GM19328 (cell line): Measurements from ENCODE around the gene LMBR1.
"Not testable (repeated sequence)": the region's sequence is repeated elsewhere in the genome, so short reads cannot be mapped to it uniquely, and the experiment has no call there.

ENCODE experiments used
- ATAC-seq: cut with Tn5 transposase; IDR thresholded peaks from one replicate; pipeline ENCODE4 v1.9.1; 2021; ENCODE audit warnings: mild to moderate bottlenecking, moderate library complexity; ENCODE audit not compliant: unreplicated experiment

Gene LMBR1

GRCh38 chr7:156637093-156637492 lies 255.9 kb downstream of the LMBR1 start:
- ATAC-seq, result not testable (repeated sequence)

- no peak for ATAC-seq
Measured at GRCh38 chr7:156635529-156636385, 257.2 kb downstream of the LMBR1 start.

DNA sequence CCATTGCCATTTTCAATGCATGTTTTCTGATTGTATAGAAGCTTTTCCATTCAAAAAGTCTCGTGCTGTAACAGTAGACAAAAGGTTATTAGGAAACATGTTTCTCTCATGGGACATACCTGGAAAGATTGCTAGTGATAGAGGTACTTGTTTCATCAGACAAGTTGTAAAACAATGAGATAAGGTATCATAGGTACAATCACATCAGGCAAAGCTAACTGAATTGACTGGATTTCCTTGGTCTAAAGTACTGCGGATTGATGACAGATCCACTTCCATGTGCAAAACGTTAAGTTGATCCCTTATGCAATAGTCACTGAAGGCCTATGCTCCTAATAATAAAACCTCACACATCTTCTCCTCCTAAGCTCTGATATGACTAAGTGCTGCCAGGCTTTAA lies 258.9 kb downstream of the LMBR1 start:
- no peak for ATAC-seq

GRCh38 chr7:156629873-156630272 lies 263.1 kb downstream of the LMBR1 start:
- no peak for ATAC-seq

DNA sequence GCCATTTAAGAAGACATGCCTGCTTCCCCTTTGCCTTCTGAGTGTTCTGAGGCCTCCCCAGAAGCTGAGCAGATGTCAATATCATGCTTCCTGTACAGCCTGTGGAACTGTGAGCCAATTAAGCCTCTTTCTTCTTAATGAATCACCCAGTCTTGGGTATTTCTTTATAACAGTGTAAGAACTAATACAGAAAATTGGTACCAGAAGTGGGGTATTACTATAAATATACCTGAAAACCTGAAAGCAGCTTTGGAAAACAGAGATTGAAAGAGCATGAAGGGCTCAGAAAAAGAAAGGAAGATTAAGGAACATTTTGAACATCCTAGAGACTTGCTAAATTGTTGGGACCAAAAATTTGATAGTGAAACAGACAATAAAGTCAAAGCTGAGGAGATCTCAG lies 264.4 kb downstream of the LMBR1 start:
- no peak for ATAC-seq
